WTC11 (cell line): ENCODE measurements around the gene ABCB8. TPM values are rescaled to one million over a fixed set of nuclear protein-coding genes. Genes with fewer than 3 reads are reported as not detected.

Experiments
- ATAC-seq: fragments of 200-7000 bp; cut with Tn5 transposase; 2 replicates; pipeline ENCODE4 v1.10.0; 2021; ENCODE audit warnings: mild to moderate bottlenecking, moderate library complexity
- CTCF ChIA-PET: fragments of 300-600 bp; sonication (Branson Sonifier 250); formaldehyde crosslinking; loops from one replicate; lab custom pipeline; 2021; ENCODE audit warnings: antibody characterized with exemption; lab: Charles Lee
- POLR2A ChIA-PET: fragments of 350-600 bp; sonication (Branson Sonifier 250); formaldehyde crosslinking; loops from one replicate; lab custom pipeline; 2021; ENCODE audit warnings: antibody characterized with exemption; lab: Charles Lee
- DNase-seq: peaks from one replicate; pipeline ENCODE4 v3.0.0; 2021; ENCODE audit warnings: low spot score
- H3K27ac Mint-ChIP-seq: 2 replicates; pipeline ENCODE4 v1.8.0; 2021; ENCODE audit warnings: mixed read lengths
- H3K27me3 Mint-ChIP-seq: 2 replicates; pipeline ENCODE4 v1.8.0; 2021; ENCODE audit warnings: low read depth, mild to moderate bottlenecking, moderate library complexity, mixed read lengths
- H3K36me3 Mint-ChIP-seq: 2 replicates; pipeline ENCODE4 v1.8.0; 2021; ENCODE audit warnings: mixed read lengths
- H3K4me1 Mint-ChIP-seq: 2 replicates; pipeline ENCODE4 v1.8.0; 2022; ENCODE audit warnings: mixed read lengths
- H3K4me3 Mint-ChIP-seq: 2 replicates; pipeline ENCODE4 v1.8.0; 2021; ENCODE audit warnings: mild to moderate bottlenecking, moderate library complexity, mixed read lengths
- H3K9me3 Mint-ChIP-seq: 2 replicates; pipeline ENCODE4 v1.8.0; 2021; ENCODE audit warnings: mixed read lengths
- ETV6 ChIP-seq: sonication (generic); formaldehyde crosslinking; IDR thresholded peaks from 2 replicates; pipeline ENCODE4 v1.8.1; 2022; ENCODE audit warnings: mild to moderate bottlenecking, missing genetic modification reagents
- FOXK1 ChIP-seq: sonication (generic); formaldehyde crosslinking; IDR thresholded peaks from 2 replicates; pipeline ENCODE4 v1.8.0; 2022; ENCODE audit warnings: mild to moderate bottlenecking, moderate library complexity, missing genetic modification reagents
- GTF2I ChIP-seq: fragments of 250-450 bp; sonication (Bioruptor Pico); conservative IDR thresholded peaks from 2 replicates; pipeline ENCODE4 v1.4.0; 2021; ENCODE audit warnings: mild to moderate bottlenecking
- IRF2 ChIP-seq: sonication (generic); formaldehyde crosslinking; IDR thresholded peaks from 2 replicates; pipeline ENCODE4 v1.8.0; 2022; ENCODE audit warnings: low read depth, missing genetic modification reagents, borderline replicate concordance
- RORB ChIP-seq: fragments of 250-450 bp; sonication (Bioruptor Pico); IDR thresholded peaks from 2 replicates; pipeline ENCODE4 v1.9.0; 2021; ENCODE audit warnings: mild to moderate bottlenecking
- SMAD4 ChIP-seq: sonication (generic); formaldehyde crosslinking; IDR thresholded peaks from 2 replicates; pipeline ENCODE4 v1.8.0; 2022; ENCODE audit warnings: mild to moderate bottlenecking, missing genetic modification reagents
- SP1 ChIP-seq: sonication (generic); formaldehyde crosslinking; conservative IDR thresholded peaks from 2 replicates; pipeline ENCODE4 v1.8.1; 2022; ENCODE audit warnings: missing genetic modification reagents
- TEAD1 ChIP-seq: sonication (generic); formaldehyde crosslinking; IDR thresholded peaks from 2 replicates; pipeline ENCODE4 v1.8.0; 2022; ENCODE audit warnings: mild to moderate bottlenecking, missing genetic modification reagents
- TEAD4 ChIP-seq: sonication (generic); formaldehyde crosslinking; IDR thresholded peaks from 2 replicates; pipeline ENCODE4 v1.8.0; 2022; ENCODE audit warnings: mild to moderate bottlenecking, missing genetic modification reagents
- ZNF396 ChIP-seq: fragments of 250-450 bp; sonication (Bioruptor Pico); IDR thresholded peaks from 2 replicates; pipeline ENCODE4 v1.8.0; 2021; ENCODE audit warnings: mild to moderate bottlenecking, moderate library complexity, borderline replicate concordance
- total RNA-seq: library from RNA; stranded (reverse); gene quantifications from 3 replicates; pipeline ENCODE4 v1.2.3, GENCODE V29; 2021
- TF ChIP-seq, protein P1 (sequence below): sonication (generic); formaldehyde crosslinking; IDR thresholded peaks from 2 replicates; pipeline ENCODE4 v1.8.0; 2023; ENCODE audit warnings: missing genetic modification reagents
- TF ChIP-seq, protein P2 (sequence below): sonication (generic); formaldehyde crosslinking; IDR thresholded peaks from 2 replicates; pipeline ENCODE4 v1.8.0; 2022; ENCODE audit warnings: missing genetic modification reagents
- TF ChIP-seq, protein P3 (sequence below): sonication (generic); formaldehyde crosslinking; IDR thresholded peaks from 2 replicates; pipeline ENCODE4 v1.8.1; 2022; ENCODE audit warnings: missing genetic modification reagents, borderline replicate concordance
- TF ChIP-seq, protein P4 (sequence below): fragments of 250-450 bp; sonication (Bioruptor Pico); IDR thresholded peaks from 2 replicates; pipeline ENCODE4 v1.9.0; 2021; ENCODE audit warnings: mild to moderate bottlenecking
- TF ChIP-seq, protein P5 (sequence below): sonication (generic); formaldehyde crosslinking; IDR thresholded peaks from 2 replicates; pipeline ENCODE4 v1.8.1; 2023; ENCODE audit warnings: mild to moderate bottlenecking, missing genetic modification reagents, moderate library complexity
- TF ChIP-seq, protein P6 (sequence below): sonication (generic); formaldehyde crosslinking; IDR thresholded peaks from 2 replicates; pipeline ENCODE4 v1.8.0; 2023; ENCODE audit warnings: missing genetic modification reagents, mild to moderate bottlenecking, borderline replicate concordance

The ABCB8 gene
- total RNA-seq, 1 experiment from 2014 or later, result 35.9 TPM

DNA sequence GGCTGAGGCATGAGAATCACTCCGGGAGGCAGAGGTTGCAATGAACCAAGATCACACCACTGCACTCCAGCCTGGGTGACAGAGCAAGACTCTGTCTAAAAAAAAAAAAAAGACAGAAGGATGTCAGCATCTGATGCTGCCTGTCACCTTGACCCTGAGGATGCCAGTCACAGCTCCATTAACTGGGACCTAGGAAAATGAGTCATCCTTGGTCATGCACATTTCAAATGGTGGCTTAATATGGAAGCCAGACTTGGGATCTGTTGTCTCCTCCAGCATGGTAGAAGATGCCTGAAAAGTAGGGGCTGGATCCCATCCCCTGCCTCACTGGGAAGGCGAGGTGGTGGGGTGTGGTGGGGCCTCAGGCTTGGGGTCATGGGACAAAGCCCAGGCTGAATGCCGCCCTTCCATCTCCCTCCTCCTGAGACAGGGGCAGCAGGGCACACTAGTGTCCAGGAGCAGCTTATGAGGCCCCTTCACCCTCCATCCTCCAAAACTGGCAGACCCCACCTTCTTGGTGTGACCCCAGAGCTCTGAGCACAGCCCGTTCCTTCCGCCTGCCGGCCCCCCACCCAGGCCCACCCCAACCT, 36.1 kb upstream of the ABCB8 start:
- H3K36me3 Mint-ChIP-seq, result peaks cover 12% of the 10 kb centered on the region
- peaks cover 20% of the 10 kb centered on the region for H3K27me3 Mint-ChIP-seq
- TF ChIP-seq, protein P1, sequence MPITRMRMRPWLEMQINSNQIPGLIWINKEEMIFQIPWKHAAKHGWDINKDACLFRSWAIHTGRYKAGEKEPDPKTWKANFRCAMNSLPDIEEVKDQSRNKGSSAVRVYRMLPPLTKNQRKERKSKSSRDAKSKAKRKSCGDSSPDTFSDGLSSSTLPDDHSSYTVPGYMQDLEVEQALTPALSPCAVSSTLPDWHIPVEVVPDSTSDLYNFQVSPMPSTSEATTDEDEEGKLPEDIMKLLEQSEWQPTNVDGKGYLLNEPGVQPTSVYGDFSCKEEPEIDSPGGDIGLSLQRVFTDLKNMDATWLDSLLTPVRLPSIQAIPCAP, result no peak
- no peak for TF ChIP-seq ZNF396 (CRISPR knock-in tag)
- TF ChIP-seq, protein P2, sequence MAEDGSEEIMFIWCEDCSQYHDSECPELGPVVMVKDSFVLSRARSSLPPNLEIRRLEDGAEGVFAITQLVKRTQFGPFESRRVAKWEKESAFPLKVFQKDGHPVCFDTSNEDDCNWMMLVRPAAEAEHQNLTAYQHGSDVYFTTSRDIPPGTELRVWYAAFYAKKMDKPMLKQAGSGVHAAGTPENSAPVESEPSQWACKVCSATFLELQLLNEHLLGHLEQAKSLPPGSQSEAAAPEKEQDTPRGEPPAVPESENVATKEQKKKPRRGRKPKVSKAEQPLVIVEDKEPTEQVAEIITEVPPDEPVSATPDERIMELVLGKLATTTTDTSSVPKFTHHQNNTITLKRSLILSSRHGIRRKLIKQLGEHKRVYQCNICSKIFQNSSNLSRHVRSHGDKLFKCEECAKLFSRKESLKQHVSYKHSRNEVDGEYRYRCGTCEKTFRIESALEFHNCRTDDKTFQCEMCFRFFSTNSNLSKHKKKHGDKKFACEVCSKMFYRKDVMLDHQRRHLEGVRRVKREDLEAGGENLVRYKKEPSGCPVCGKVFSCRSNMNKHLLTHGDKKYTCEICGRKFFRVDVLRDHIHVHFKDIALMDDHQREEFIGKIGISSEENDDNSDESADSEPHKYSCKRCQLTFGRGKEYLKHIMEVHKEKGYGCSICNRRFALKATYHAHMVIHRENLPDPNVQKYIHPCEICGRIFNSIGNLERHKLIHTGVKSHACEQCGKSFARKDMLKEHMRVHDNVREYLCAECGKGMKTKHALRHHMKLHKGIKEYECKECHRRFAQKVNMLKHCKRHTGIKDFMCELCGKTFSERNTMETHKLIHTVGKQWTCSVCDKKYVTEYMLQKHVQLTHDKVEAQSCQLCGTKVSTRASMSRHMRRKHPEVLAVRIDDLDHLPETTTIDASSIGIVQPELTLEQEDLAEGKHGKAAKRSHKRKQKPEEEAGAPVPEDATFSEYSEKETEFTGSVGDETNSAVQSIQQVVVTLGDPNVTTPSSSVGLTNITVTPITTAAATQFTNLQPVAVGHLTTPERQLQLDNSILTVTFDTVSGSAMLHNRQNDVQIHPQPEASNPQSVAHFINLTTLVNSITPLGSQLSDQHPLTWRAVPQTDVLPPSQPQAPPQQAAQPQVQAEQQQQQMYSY, result no peak
- TF ChIP-seq GTF2I (CRISPR knock-in tag), result no peak
- ChIA-PET CTCF (interaction anchor here (0.7 to 4.2 kb wide), 14 partner anchors 8 to 132 kb away, joined by 3 to 33 read pairs (median 6); no protein-coding TSS in a partner anchor), POLR2A (interaction anchor here (0.9 kb wide), 1 partner anchor 25 kb away, joined by 3 read pairs; no protein-coding TSS in a partner anchor)
- ATAC-seq (no peak), DNase-seq (no peak)
- H3K4me3 Mint-ChIP-seq, result no peak overlapping the region
- H3K27ac Mint-ChIP-seq, result no peak overlapping the region
- peaks cover 34% of the 10 kb centered on the region for H3K4me1 Mint-ChIP-seq
- peaks cover 15% of the 10 kb centered on the region for H3K9me3 Mint-ChIP-seq

DNA sequence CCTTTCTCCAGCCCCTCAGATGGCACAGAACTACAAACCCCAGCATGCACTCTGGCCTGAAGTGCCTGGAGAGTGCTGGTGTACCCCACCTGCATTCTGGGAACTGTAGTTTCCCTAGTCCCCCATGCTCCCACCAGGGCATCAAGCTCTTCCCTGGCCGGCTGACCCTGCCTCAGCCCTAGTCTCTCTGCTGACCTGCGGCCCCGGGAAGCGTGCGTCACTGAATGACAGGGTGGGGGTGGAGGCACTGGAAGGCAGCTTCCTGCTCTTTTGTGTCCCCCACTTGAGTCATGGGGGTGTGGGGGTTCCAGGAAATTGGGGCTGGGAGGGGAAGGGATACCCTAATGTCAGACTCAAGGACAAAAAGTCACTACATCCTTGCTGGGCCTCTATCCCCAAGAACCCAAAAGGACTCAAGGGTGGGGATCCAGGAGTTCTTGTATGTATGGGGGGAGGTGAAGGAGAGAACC, 35.4 kb upstream of the ABCB8 start:
- ChIA-PET CTCF (interaction anchor here (0.5 to 4.2 kb wide), 14 partner anchors 9 to 131 kb away, joined by 3 to 33 read pairs (median 6); no protein-coding TSS in a partner anchor), POLR2A (interaction anchor here (0.9 to 1.1 kb wide), 3 partner anchors 15 to 24 kb away, joined by 3 to 4 read pairs (median 3); no protein-coding TSS in a partner anchor)
- peaks cover 22% of the 10 kb centered on the region for H3K27me3 Mint-ChIP-seq
- peaks cover 15% of the 10 kb centered on the region for H3K9me3 Mint-ChIP-seq
- ATAC-seq, result peak; percentile 84
- DNase-seq, result peak; percentile 78
- H3K4me3 Mint-ChIP-seq, result no peak overlapping the region
- H3K36me3 Mint-ChIP-seq, result peaks cover 12% of the 10 kb centered on the region
- H3K4me1 Mint-ChIP-seq, result peaks cover 37% of the 10 kb centered on the region
- no peak overlapping the region for H3K27ac Mint-ChIP-seq
- TF ChIP-seq, protein P3, sequence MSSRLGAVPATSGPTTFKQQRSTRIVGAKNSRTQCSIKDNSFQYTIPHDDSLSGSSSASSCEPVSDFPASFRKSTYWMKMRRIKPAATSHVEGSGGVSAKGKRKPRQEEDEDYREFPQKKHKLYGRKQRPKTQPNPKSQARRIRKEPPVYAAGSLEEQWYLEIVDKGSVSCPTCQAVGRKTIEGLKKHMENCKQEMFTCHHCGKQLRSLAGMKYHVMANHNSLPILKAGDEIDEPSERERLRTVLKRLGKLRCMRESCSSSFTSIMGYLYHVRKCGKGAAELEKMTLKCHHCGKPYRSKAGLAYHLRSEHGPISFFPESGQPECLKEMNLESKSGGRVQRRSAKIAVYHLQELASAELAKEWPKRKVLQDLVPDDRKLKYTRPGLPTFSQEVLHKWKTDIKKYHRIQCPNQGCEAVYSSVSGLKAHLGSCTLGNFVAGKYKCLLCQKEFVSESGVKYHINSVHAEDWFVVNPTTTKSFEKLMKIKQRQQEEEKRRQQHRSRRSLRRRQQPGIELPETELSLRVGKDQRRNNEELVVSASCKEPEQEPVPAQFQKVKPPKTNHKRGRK, result no peak
- TF ChIP-seq SP1 (CRISPR knock-in tag) (0 out of 2 replicates have a peak, but pooled peaks have one; percentile 31), TEAD1 (CRISPR knock-in tag) (no peak), SMAD4 (CRISPR knock-in tag) (no peak)
- TF ChIP-seq, protein P4, sequence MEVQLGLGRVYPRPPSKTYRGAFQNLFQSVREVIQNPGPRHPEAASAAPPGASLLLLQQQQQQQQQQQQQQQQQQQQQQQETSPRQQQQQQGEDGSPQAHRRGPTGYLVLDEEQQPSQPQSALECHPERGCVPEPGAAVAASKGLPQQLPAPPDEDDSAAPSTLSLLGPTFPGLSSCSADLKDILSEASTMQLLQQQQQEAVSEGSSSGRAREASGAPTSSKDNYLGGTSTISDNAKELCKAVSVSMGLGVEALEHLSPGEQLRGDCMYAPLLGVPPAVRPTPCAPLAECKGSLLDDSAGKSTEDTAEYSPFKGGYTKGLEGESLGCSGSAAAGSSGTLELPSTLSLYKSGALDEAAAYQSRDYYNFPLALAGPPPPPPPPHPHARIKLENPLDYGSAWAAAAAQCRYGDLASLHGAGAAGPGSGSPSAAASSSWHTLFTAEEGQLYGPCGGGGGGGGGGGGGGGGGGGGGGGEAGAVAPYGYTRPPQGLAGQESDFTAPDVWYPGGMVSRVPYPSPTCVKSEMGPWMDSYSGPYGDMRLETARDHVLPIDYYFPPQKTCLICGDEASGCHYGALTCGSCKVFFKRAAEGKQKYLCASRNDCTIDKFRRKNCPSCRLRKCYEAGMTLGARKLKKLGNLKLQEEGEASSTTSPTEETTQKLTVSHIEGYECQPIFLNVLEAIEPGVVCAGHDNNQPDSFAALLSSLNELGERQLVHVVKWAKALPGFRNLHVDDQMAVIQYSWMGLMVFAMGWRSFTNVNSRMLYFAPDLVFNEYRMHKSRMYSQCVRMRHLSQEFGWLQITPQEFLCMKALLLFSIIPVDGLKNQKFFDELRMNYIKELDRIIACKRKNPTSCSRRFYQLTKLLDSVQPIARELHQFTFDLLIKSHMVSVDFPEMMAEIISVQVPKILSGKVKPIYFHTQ (CRISPR knock-in tag), result no peak

DNA sequence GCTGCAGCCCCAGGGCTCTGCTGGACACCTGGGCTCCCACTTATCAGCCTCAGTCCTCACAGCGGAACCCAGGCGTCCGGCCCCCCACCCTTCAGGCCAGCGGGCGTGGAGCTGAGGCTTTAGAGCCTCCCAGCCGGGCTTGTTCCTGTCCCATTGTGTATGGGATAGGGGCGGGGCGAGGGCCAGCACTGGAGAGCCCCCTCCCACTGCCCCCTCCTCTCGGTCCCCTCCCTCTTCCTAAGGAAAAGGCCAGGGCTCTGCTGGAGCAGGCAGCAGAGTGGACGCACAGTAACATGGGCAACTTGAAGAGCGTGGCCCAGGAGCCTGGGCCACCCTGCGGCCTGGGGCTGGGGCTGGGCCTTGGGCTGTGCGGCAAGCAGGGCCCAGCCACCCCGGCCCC, 34.7 kb upstream of the ABCB8 start:
- H3K4me1 Mint-ChIP-seq, result peaks cover 31% of the 10 kb centered on the region
- H3K9me3 Mint-ChIP-seq, result peaks cover 15% of the 10 kb centered on the region
- ChIA-PET CTCF (interaction anchor here (0.7 to 4.2 kb wide), 14 partner anchors 10 to 215 kb away, joined by 3 to 36 read pairs (median 6); partner anchors contain the start of gene ABCB8), POLR2A (interaction anchor here (1.0 to 1.1 kb wide), 2 partner anchors 16 to 24 kb away, joined by 3 to 4 read pairs; no protein-coding TSS in a partner anchor)
- peak; percentile 52 for DNase-seq
- H3K27ac Mint-ChIP-seq, result no peak overlapping the region
- peaks cover 17% of the 10 kb centered on the region for H3K27me3 Mint-ChIP-seq
- peaks cover 12% of the 10 kb centered on the region for H3K36me3 Mint-ChIP-seq
- no peak overlapping the region for H3K4me3 Mint-ChIP-seq
- no peak; the same call in 1 of the 2 replicates for ATAC-seq
- TF ChIP-seq, protein P5, sequence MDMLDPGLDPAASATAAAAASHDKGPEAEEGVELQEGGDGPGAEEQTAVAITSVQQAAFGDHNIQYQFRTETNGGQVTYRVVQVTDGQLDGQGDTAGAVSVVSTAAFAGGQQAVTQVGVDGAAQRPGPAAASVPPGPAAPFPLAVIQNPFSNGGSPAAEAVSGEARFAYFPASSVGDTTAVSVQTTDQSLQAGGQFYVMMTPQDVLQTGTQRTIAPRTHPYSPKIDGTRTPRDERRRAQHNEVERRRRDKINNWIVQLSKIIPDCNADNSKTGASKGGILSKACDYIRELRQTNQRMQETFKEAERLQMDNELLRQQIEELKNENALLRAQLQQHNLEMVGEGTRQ (CRISPR knock-in tag), result no peak
- TF ChIP-seq FOXK1 (CRISPR knock-in tag), result no peak
- TF ChIP-seq, protein P6, sequence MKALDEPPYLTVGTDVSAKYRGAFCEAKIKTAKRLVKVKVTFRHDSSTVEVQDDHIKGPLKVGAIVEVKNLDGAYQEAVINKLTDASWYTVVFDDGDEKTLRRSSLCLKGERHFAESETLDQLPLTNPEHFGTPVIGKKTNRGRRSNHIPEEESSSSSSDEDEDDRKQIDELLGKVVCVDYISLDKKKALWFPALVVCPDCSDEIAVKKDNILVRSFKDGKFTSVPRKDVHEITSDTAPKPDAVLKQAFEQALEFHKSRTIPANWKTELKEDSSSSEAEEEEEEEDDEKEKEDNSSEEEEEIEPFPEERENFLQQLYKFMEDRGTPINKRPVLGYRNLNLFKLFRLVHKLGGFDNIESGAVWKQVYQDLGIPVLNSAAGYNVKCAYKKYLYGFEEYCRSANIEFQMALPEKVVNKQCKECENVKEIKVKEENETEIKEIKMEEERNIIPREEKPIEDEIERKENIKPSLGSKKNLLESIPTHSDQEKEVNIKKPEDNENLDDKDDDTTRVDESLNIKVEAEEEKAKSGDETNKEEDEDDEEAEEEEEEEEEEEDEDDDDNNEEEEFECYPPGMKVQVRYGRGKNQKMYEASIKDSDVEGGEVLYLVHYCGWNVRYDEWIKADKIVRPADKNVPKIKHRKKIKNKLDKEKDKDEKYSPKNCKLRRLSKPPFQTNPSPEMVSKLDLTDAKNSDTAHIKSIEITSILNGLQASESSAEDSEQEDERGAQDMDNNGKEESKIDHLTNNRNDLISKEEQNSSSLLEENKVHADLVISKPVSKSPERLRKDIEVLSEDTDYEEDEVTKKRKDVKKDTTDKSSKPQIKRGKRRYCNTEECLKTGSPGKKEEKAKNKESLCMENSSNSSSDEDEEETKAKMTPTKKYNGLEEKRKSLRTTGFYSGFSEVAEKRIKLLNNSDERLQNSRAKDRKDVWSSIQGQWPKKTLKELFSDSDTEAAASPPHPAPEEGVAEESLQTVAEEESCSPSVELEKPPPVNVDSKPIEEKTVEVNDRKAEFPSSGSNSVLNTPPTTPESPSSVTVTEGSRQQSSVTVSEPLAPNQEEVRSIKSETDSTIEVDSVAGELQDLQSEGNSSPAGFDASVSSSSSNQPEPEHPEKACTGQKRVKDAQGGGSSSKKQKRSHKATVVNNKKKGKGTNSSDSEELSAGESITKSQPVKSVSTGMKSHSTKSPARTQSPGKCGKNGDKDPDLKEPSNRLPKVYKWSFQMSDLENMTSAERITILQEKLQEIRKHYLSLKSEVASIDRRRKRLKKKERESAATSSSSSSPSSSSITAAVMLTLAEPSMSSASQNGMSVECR (CRISPR knock-in tag), result no peak
- TF ChIP-seq TEAD4 (CRISPR knock-in tag), result no peak
- TF ChIP-seq IRF2 (CRISPR knock-in tag), result no peak
- TF ChIP-seq ETV6 (CRISPR knock-in tag), result no peak
- TF ChIP-seq RORB (CRISPR knock-in tag), result no peak
